ENCODE results near the gene RAB3GAP2.
"Not testable (repeated sequence)": the region's sequence is repeated elsewhere in the genome, so short reads cannot be mapped to it uniquely, and the experiment has no call there.

RAB3GAP2 gene

GRCh38 chr1:220281159-220281574 is 8.9 kb upstream of the RAB3GAP2 start:
- DNase-seq: no peak

- no peak for DNase-seq
Measured at GRCh38 chr1:220280249-220280648, 8.0 kb upstream of the RAB3GAP2 start.

- no peak for DNase-seq
Measured at GRCh38 chr1:220278991-220279390, 6.7 kb upstream of the RAB3GAP2 start.

- DNase-seq: no peak
Measured at GRCh38 chr1:220275430-220275829, 3.2 kb upstream of the RAB3GAP2 start.

- no peak for DNase-seq
Measured at GRCh38 chr1:220274251-220274855, 2.1 kb upstream of the RAB3GAP2 start.

- no peak for DNase-seq
Measured at GRCh38 chr1:220272841-220273090, 513 bp upstream of the RAB3GAP2 start.

- no peak for DNase-seq
Measured at GRCh38 chr1:220271706-220272046, 577 bp downstream of the RAB3GAP2 start.

- no peak for DNase-seq
Measured at GRCh38 chr1:220269036-220269435, 3.2 kb downstream of the RAB3GAP2 start.

- DNase-seq: no peak
Measured at GRCh38 chr1:220267630-220268029, 4.6 kb downstream of the RAB3GAP2 start.

GRCh38 chr1:220260228-220260627 is 12.0 kb downstream of the RAB3GAP2 start:
- DNase-seq: not testable (repeated sequence)

GRCh38 chr1:220259756-220260155 is 12.5 kb downstream of the RAB3GAP2 start:
- not testable (repeated sequence) for DNase-seq

- DNase-seq: not testable (repeated sequence)
Measured at GRCh38 chr1:220256194-220256593, 16.1 kb downstream of the RAB3GAP2 start.

GRCh38 chr1:220255204-220255603 is 17.0 kb downstream of the RAB3GAP2 start:
- no peak for DNase-seq

- DNase-seq: not testable (repeated sequence)
Measured at GRCh38 chr1:220253290-220253689, 19.0 kb downstream of the RAB3GAP2 start.

- DNase-seq: no peak
Measured at GRCh38 chr1:220251272-220251671, 21.0 kb downstream of the RAB3GAP2 start.

- DNase-seq: no peak
Measured at GRCh38 chr1:220250681-220251080, 21.6 kb downstream of the RAB3GAP2 start.

- DNase-seq: no peak
Measured at GRCh38 chr1:220249522-220249921, 22.7 kb downstream of the RAB3GAP2 start.

GRCh38 chr1:220248715-220249265 is 23.5 kb downstream of the RAB3GAP2 start:
- not testable (repeated sequence) for DNase-seq

GRCh38 chr1:220245900-220246299 is 26.4 kb downstream of the RAB3GAP2 start:
- DNase-seq: not testable (repeated sequence)

- no peak for DNase-seq
Measured at GRCh38 chr1:220243947-220244346, 28.3 kb downstream of the RAB3GAP2 start.

GRCh38 chr1:220241072-220241663 is 31.1 kb downstream of the RAB3GAP2 start:
- DNase-seq: no peak

GRCh38 chr1:220239966-220240365 is 32.3 kb downstream of the RAB3GAP2 start:
- DNase-seq: no peak

GRCh38 chr1:220239213-220239612 is 33.0 kb downstream of the RAB3GAP2 start:
- no peak for DNase-seq

- DNase-seq: not testable (repeated sequence)
Measured at GRCh38 chr1:220236278-220236677, 36.0 kb downstream of the RAB3GAP2 start.

- no peak for DNase-seq
Measured at GRCh38 chr1:220235462-220235861, 36.8 kb downstream of the RAB3GAP2 start.

Measured in activated CD4-positive, alpha-beta T cell treated with anti-CD3 and anti-CD28 coated beads for 1 hour (primary cell).